Choroid plexus epithelial cell (primary cell): ENCODE data around the gene CHTF8.
"Not testable (repeated sequence)": the region's sequence is repeated elsewhere in the genome, so short reads cannot be mapped to it uniquely, and the experiment has no call there.

Experiments used
- DNase-seq: peaks from one replicate; pipeline ENCODE4 v3.0.0-alpha.2; 2010; ENCODE audit warnings: low read depth
- H3K4me3 ChIP-seq: 2 replicates; pipeline ENCODE4 v1.5.1; 2011; ENCODE audit warnings: low read depth, mild to moderate bottlenecking, control low read depth, low read length, moderate library complexity
- TF ChIP-seq, protein P1 (sequence below): conservative IDR thresholded peaks from 2 replicates; pipeline ENCODE4 v1.5.1; 2011; ENCODE audit warnings: low read depth, mild to moderate bottlenecking, control low read depth, inconsistent platforms, low read length, moderate library complexity

The CHTF8 gene

GRCh38 chr16:69133373-69133954 lies 1.1 kb upstream of the CHTF8 start:
- H3K4me3 ChIP-seq = peak overlapping the region; percentile 93
- TF ChIP-seq, protein P1, sequence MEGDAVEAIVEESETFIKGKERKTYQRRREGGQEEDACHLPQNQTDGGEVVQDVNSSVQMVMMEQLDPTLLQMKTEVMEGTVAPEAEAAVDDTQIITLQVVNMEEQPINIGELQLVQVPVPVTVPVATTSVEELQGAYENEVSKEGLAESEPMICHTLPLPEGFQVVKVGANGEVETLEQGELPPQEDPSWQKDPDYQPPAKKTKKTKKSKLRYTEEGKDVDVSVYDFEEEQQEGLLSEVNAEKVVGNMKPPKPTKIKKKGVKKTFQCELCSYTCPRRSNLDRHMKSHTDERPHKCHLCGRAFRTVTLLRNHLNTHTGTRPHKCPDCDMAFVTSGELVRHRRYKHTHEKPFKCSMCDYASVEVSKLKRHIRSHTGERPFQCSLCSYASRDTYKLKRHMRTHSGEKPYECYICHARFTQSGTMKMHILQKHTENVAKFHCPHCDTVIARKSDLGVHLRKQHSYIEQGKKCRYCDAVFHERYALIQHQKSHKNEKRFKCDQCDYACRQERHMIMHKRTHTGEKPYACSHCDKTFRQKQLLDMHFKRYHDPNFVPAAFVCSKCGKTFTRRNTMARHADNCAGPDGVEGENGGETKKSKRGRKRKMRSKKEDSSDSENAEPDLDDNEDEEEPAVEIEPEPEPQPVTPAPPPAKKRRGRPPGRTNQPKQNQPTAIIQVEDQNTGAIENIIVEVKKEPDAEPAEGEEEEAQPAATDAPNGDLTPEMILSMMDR = no peak
- no peak for DNase-seq

DNA sequence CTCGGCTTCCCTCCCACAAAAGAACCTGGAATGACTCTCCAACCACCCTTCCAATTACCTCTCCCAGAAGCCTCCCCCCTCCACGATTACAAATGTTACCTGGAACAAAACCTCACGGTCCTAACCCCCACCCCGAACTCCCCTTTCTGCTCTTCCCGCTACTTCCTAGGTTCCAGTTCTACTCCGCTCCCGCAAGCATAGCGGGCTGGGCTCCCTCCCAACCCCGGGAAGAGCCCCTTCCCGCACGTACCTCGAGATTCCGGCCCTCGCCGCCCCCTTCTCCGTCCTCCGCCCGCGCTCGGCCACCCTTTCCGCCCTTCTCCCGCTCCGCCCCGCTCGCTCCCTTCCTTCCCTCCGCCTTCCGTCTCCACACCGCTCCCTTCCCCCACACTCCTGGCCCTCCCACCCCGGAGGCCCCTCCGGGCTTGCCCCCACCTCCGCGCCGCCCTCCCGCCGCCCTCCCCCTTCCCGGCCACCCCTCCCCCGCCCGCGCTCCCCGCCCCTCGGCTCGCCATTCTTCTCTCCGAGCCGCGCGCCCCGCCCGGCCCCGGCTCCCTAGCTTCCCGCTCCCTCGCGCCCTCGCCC lies 457 bp downstream of the CHTF8 start:
- TF ChIP-seq, protein P1 = no peak
- peak overlapping the region; percentile 93 for H3K4me3 ChIP-seq
- DNase-seq = peak; percentile 85

DNA sequence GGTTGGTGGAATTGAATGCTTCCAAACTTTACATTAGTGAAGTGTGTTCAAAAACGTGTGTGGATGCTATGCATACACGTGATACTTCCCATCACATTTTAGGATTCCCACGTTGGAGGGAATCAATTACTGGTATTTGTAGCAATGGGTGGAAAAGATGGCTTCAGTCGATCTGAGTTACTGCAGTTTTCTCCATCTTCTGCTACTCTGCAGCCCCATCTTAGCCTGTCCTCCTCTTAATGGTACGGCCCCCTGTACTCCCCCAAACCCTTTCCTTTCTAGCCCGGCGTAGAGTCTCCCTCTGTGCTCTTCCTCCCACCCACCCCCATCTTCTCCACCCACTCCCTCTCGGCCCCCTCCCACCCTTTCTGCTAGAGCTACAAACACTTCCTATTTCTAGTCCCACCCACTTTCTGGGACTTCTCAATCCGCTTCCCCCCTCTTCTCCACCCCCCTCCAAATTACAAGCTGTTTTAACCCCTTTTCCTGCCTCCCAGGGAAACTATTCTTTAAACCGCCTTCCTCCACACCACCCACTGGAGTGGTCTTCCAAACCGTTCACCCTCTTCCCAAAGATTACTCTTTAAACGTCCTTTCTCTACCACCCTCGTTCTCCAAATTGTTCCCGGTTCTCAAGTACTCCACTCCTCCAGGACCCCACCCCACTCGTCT lies 1.1 kb downstream of the CHTF8 start:
- DNase-seq = peak; percentile 49

GRCh38 chr16:69130461-69130860 lies 1.9 kb downstream of the CHTF8 start:
- no peak overlapping the region for H3K4me3 ChIP-seq
- no peak for DNase-seq
- TF ChIP-seq, protein P1 = no peak

More for the DNA sequence above, 1.1 kb downstream of the CHTF8 start:
- H3K4me3 ChIP-seq = peak overlapping the region; percentile 93
- TF ChIP-seq, protein P1 = no peak

- DNase-seq = no peak
- TF ChIP-seq, protein P1 = no peak
- H3K4me3 ChIP-seq = no peak overlapping the region
These were observed 4.3 kb downstream of the CHTF8 start for GRCh38 chr16:69127966-69128510.

DNA sequence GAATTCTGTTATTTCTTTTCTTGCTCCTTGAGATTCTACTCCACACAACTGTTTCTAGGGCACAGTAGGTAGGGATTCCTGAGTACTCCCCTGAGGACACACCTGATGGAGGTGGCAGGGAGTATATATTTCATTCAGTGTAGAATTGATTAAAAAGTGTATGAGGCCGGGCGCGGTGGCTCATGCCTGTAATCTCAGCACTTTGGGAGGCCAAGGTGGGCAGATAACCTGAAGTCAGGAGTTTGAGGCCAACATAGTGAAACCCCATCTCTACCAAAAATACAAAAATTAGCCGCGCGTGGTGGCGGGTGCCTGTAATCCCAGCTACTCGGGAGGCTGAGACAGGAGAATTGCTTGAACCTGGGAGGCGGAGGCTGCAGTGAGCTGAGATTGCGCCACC lies 5.6 kb downstream of the CHTF8 start:
- not testable (repeated sequence) for H3K4me3 ChIP-seq, DNase-seq

DNA sequence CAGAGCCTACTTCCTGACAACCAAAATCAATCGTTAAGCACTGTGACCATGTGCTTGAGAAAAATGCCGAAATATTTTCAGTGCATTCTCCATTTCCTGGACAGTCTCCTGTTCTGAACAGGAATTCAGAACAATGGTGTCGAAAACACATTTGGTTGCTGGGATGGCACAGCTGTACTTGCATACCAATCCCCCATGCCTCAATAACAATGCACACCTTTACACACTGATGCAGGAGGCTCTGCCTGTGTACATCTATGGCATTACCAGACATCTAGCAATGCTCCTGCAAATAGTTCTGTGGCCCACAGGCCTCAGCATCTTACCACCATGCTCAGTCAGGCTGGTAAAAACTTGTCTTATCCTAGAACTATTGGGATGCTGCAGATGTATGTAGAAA lies 6.2 kb downstream of the CHTF8 start:
- TF ChIP-seq, protein P1 = no peak
- no peak for DNase-seq
- no peak overlapping the region for H3K4me3 ChIP-seq

GRCh38 chr16:69124961-69125360 lies 7.4 kb downstream of the CHTF8 start:
- DNase-seq, H3K4me3 ChIP-seq: not testable (repeated sequence)

DNA sequence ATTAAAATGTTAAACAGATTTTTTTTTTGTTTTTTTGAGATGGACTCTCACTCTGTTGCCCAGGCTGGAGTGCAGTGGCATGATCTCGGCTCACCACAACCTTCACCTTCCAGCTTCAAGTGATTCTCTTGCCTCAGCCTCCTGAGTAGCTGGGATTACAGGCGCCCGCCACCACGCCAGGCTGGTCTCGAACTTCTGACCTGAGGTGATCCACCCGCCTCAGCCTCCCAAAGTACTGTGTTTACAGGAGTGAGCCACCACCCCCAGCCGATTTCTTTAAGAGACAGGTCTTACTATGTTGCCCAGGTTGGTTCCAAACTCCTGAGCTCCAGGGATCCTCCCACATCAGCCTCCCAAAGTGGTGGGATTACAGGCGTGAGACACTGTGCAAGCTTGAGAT lies 8.0 kb downstream of the CHTF8 start:
- not testable (repeated sequence) for H3K4me3 ChIP-seq, DNase-seq
